GM19397 (cell line): ENCODE data around the gene CD24.
"Not testable (repeated sequence)": the region's sequence is repeated elsewhere in the genome, so short reads cannot be mapped to it uniquely, and the experiment has no call there.

Experiments used
- ATAC-seq: cut with Tn5 transposase; IDR thresholded peaks from one replicate; pipeline ENCODE4 v1.9.1; 2021; ENCODE audit warnings: mild to moderate bottlenecking, moderate library complexity; ENCODE audit not compliant: unreplicated experiment

CD24 gene

DNA sequence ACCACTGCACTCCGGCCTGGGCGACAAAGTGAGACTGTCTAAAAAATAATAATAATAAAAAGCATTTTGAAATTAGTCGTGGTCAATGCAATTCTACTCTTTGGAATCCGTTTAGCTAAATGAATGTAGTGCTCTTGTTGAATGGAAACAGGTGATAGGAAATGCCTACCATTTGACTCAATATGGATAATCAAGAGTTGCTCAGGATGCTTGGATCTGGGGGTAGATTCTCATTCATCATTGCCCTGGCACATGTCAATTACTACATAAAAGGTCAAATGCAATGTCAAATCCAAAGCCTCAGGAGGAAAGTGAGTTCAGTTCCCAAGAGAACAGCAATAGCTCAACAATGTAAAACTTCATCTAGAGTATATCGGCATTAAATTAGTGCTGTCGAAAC, 3.8 kb downstream of the CD24 start:
- not testable (repeated sequence) for ATAC-seq

DNA sequence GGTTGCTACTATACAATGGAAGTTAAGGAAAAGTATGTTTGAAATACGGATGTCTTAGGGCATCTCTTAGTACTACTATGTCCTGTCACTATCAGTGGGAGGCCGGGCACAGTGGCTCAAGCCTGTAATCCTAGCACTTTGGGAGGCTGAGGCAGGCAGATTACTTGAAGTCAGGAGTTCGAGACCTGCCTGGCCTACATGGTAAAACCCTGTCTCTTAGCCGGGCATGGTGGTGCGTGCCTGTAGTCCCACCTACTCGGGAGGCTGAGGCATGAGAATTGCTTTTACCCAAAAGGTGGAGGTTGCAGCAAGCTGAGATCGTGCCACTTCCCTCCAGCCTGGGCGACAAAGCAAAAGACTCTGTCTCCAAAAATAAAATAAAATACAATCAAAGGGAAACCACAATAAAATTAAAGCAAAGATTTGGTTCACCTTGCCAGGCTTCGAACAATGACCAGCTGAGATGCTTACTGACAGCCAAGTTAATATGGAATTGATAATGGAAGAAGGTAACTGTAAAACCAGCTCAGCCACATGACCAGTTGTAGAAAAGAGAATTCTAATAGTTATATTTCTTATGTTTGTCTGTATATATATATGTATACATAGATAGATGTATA, 6.5 kb downstream of the CD24 start:
- ATAC-seq = no peak

DNA sequence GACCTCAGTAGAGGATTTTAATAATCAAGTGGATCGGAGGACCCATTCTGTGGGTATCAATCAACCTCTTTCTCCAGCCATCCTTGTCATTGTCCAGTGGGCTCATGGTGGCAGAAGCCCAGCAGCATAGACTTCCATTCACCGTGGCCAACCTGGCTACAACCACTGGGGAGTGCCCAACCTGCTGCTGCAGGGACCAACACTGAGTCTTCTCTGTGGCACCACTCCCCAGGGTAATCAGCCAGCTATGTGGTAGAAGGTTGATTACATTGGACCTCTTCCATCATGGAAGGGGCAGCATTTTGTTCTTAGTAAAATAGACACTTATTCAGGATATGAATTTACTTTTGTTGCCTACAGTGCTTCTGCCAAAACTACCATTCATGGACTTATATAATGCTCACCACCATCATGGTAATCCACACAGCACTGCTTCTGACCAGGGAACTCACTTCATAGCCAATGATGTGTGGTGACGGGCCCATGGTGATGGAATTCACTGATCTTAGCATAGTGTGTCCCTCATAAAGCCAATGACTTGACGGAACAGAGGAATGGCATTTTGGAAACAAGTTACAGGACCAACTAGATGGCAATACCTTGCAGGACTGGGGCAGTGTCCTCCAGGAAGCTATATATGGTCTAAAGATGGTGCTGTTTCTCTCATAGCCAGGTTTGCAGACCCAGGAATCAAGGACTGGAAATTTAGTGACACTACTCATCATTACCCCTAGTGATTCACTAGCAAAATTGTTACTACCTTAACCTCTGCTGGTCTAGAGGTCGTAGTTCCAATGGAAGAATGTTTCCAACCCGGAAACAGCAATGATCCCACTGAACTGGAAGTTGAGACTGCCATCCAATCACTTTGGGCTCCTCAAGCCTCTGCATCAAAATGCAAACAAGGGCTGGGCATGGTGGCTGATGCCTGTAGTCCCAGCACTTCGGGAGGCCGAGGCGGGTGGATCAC, 7.6 kb downstream of the CD24 start:
- ATAC-seq = no peak

DNA sequence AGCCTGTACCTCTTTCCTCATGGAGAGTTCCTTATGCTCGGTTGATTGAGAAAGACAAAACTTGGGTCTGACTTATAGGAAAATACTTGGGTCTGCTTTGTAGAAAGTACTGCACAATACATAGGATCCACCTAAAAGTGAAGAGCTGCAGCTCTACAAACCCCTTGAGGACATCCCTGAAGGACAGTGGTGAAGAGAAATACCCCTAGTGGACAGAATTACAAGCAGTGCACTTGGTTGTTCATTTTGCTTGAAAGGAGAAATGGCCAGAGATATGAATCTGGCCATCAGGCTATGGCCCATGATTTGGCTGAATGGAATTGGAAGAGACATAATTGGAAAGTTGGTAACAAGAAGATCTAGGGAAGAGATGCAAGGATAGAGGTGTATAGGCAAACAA, 8.3 kb downstream of the CD24 start:
- no peak for ATAC-seq

DNA sequence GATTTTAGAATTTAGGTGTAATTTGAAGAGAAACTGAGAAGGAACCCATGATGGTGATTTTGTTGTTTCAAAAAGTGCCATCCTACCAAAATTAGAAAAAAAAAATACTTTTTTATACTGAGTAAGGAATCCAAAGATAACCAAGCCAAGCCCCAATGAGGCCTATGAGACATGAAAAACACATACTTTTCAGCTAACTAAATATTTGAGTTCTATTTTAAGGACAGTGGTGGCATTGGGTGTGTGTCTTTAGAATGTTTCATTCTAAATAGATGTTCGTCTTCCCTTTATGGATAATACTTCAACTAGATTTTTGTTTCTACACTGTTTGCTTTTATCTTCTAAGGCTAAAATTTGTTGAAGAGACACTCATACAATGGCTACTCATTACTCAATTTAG, 9.6 kb downstream of the CD24 start:
- no peak for ATAC-seq

DNA sequence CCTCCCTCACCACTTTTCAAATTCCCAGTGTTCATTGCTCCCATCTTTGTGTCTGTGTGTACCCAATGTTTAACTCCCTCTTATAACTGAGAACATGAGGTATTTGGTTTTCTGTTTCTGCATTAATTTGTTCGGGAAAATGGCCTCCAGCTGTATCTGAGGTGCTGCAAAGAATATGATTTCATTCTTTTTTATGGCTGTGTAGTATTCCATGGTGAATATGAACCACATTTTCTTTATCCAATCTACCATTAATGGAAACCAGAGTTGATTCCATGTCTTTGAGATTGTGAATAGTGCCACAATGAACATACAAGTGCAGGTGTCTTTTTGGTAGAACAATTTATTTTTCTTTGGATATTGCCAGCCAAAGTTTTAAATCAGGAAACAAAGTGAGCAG, 10.4 kb downstream of the CD24 start:
- no peak for ATAC-seq

DNA sequence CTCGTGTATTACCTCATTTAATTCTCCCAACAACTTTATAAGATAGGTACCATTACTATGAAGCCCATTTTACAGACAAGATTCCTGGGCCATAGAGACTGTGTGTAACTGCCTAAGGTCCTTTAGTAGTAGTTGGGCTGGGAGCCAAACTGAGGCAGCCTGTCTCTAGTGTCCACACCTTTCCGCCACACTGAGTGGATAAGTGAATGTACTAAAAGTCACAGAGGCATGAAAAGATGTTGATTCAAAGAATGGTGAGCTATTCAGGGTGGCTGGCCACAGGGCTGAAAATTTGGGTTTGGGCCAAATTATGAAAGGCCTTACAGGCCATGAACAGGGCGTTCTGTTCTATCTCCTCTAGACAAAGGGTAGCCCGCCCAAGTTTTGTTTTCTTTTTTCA, 11.0 kb downstream of the CD24 start:
- no peak for ATAC-seq

DNA sequence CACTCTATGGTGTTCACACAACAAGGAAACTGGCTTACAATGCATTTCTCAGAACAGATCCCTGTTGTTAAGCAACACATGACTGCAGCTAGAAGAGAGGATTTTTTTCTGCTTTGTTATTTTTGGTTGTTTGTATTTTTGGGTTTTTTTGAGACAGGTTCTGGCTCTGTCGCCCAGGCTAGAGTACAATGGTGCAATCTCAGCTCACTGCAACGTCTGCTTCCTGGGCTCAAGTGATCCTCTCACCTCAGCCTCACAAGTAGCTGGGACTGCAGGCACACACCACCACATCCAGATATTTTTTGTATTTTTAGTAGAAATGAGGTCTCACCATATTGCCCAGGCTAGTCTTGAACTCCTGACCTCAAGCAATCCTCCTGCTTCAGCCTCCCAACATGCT, 12.7 kb downstream of the CD24 start:
- ATAC-seq = no peak

DNA sequence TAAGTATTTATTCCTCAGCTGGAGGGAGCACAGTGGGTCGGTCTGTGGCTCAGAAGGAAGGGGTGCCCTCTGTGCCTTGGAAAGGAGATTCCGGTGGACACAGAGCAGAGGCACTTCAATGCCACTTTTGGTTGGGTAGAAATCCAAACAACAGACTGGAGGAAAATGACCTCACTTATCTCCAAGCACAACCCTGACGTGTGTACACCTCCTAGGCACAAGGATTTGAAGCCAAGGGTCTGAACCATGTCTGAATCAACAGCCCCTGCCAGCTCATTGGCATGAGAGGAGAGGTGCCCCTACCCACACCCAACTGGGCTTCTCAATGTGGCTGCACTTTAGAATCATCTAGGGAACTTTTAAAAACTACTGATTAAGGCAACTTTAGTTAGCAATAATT, 13.4 kb downstream of the CD24 start:
- no peak for ATAC-seq

DNA sequence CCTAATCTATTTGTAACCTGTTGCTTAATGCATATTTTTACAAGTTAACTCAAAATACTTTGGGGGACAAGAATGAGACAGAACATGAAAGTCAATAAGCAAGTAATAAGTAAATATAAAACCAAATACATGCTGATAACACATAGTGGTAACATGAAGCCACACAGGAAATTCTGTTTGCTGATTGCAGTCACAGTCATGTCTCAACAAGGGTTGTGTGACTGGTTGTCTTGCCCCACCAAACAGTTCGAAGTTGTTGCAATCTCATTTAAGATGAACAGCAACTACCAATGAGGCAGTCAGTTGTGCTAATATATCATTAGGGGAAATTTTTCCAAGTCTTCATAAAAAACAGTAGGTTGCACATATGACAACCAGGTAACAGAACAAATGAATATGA, 14.5 kb downstream of the CD24 start:
- no peak for ATAC-seq

DNA sequence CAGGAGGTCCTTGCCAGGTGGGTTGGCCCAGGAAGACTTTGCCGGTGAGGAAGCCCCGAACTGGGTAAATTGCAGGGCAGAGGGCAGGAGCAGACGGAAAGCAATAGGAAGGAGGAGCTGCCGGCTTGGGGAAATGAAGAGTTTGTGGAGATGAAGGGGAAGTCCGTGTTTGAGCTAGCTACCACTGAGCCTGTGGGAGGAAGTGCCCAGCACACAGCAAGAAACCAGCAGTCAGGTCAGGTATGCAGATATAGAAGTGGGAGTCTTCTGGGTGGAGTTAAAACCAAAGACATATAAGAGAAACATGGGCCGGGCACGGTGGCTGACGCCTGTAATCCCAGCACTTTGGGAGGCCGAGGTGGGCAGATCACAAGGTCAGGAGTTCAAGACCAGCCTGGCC, 34.7 kb downstream of the CD24 start:
- ATAC-seq = no peak

DNA sequence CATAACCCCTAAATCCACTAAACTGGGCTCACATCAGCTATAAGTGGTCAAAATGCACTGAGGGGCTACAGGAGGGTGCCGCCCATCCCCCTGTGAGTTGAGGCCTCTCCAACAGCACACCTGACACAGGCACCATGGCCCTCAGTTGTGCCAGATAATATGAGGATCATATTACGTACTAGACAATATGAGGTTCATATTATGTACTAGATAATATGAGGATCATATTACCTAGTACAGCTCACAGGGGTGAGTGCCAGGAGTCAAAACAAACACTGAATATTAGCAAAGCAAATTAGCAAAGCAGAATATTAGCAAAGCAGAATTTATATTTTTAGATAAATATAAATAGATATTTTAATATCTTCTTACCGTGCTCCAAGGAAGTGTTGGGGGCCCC, 35.3 kb downstream of the CD24 start:
- ATAC-seq = no peak

DNA sequence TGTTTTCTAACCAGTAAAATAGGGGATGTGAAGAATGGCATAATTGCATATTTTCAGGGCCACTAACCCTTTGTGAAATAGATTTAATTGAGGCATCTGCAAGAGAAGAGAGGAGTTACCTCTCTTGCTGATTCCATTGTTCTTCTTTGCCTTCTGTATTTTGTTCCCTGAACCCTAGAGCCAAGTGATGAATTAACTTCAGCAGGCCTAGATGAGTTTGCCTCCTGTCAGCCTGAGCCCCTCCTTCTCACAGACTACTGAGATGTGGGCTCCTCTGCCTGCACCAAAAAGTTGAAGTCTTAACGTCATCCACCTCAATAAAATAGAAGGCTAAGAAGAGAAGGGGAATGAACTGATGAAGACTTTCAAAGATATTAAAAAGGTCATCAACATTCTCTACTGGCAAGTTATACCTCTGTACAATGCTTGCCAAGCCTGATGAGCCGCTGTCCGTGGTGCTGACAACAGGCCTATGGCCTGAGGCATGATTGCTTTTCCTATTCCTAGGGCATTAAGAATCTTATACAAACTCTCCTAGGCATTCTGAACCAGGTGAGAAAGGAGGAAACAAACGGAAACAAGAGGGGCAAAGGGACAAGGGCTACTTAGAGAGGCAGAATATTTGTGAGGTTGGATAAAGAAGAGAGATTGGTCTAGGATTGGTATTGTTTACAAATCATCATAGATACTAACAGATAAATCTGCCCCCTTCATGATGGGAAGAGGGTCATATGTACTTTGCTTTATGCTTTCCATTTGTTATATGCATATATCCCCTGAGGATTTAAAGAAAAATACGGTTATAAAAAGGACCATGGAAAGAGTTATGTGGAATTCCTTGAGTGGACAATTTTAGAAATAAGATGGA, 46.8 kb downstream of the CD24 start:
- ATAC-seq = no peak

DNA sequence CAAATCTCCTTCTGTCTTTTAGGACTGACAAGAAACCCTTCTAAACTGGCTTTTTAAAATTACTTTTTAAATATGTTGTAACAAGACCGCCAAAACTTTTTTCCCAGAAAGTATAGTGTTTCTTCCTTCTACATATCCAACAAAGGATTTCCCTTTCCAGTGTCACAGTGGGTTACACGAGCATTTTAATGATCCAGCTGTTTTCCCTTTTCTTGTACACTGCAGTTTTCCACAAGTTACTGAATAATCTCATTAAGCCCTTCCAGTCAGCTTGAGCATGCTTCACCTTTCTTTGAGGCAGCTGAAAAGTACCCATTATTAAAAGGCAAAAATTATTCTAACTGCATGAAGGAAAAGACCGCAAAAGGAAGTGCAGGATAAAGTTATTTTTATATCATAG, 48.6 kb downstream of the CD24 start:
- ATAC-seq = no peak

DNA sequence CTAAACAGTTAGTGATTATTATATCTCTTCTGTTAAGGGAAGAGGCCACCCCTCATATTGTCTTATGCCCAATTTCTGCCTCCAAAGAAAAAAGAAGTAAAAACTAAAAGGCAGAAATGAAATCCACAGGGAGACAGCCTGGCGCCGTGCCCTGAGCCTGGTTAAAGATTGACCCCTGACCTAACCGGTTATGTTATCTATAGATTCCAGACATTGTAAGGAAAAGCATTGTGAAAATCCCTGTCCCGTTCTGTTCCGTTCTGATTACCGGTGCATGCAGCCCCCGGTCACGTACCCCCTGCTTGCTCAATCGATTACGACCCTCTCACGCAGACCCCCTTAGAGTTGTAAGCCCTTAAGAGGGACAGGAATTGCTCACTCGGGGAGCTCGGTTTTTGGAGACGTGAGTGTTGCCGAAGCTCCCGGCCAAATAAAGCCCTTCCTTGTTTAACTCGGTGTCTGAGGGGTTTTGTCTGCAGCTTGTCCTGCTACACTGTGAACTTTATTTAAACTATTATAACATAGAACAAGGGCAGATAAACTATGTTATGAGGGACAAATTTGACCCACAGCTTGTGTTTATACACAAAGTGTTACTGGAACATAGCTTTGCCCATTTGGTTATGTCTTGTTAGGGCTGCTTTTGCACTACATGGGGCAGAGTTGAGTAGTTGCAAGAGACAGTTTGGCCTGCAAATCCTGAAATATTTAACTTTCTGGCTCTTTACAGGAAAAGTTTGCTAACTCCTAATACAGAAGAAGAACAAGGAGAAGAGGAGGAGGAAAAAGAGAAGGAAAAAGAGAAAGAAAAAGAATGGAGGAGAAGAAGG, 49.6 kb downstream of the CD24 start:
- ATAC-seq = no peak

DNA sequence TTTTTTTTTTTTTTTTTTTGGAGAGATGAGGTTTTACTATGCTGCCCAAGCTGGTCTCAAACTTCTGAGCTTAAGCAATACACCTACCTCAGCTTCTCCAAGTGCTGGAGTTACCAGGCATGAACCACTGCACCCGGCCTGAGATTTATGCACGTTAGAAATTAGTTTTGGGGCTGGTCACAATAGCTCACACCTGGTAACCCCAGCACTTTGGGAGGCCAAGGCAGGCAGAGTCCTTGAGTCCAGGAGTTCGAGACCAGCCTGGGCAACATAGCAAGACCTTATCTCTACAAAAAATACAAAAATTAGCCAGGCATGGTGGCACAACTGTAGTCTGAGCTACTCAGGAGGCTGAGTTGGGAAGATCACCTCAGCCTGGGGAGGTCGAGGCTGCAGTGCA, 51.9 kb downstream of the CD24 start:
- ATAC-seq = no peak
